AG09319 (cell line): ENCODE results near the gene MED20.

Experiments used
- DNase-seq: peaks from one replicate; pipeline ENCODE4 v3.0.0-alpha.2; 2010; ENCODE audit warnings: low read depth; ENCODE audit errors: extremely low read depth
- TF ChIP-seq, protein P1 (sequence below): IDR thresholded peaks from 2 replicates; pipeline ENCODE4 v1.5.1; 2011; ENCODE audit warnings: low read depth, mild to moderate bottlenecking, inconsistent platforms, low read length, moderate library complexity

MED20 gene

DNA sequence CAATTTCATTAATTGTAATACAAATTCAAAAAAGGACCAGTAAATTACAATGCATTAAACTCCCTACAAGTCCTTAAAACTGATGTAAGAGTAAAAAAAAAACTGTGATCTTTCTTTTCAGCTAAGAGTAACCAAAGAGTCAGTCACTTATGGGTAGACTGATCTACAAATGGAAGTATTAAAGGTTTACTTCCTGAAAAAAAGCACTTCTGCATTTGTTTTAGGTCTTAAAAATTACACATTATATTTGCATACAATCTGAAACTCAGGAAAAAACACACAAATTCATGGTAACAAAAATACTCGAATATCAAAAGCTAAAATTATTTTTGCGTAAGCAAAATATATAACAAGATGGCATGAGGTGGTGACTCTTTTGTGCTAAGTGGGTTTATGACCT, 49.2 kb downstream of the MED20 start:
- DNase-seq, result no peak
- TF ChIP-seq, protein P1, sequence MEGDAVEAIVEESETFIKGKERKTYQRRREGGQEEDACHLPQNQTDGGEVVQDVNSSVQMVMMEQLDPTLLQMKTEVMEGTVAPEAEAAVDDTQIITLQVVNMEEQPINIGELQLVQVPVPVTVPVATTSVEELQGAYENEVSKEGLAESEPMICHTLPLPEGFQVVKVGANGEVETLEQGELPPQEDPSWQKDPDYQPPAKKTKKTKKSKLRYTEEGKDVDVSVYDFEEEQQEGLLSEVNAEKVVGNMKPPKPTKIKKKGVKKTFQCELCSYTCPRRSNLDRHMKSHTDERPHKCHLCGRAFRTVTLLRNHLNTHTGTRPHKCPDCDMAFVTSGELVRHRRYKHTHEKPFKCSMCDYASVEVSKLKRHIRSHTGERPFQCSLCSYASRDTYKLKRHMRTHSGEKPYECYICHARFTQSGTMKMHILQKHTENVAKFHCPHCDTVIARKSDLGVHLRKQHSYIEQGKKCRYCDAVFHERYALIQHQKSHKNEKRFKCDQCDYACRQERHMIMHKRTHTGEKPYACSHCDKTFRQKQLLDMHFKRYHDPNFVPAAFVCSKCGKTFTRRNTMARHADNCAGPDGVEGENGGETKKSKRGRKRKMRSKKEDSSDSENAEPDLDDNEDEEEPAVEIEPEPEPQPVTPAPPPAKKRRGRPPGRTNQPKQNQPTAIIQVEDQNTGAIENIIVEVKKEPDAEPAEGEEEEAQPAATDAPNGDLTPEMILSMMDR, result no peak

DNA sequence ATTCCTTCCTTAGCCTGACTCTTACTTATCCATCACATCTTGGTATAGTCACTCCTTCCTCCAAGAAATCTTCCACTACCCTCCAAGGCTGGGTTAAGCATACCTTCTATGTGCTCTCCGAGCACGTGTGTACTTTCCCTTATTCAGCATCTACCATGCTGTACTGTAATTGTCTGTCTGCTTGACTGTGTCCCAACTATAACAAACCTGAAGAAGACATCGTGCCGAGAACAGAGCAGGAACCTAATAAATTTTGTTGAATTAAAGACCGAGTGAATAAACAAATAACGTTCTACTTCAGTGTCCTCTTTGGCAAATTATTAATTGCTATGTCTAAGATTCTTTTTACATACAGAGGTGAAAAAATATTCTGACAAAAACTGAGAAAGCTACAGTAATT, 61.6 kb downstream of the MED20 start:
- DNase-seq, result no peak
- TF ChIP-seq, protein P1, result no peak

DNA sequence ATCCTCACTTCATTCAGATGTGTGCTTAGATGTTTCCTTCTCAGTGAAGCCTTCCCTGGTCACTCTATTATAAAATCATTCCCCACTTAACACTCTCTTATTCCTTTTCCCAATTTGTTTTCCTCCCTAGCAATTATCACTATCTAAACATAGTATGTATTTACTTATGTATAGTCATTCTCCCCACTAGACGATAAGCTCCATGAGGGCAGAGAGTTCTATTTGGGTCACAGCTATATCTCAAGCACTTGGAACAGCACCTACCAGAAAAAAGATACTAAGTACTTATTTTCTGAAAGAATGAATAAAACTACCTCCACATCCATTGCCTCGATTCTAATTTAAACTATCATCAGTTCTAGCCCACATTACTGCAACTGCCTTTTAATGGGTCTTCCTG, 62.2 kb downstream of the MED20 start:
- no peak for DNase-seq
- TF ChIP-seq, protein P1, result no peak
